Breast epithelium (tissue), 4 donors: ENCODE measurements around the gene CNNM3. TPM values are rescaled to one million over a fixed set of nuclear protein-coding genes. Genes with fewer than 3 reads are reported as not detected.
A peak's percentile ranks its signal among the peaks of the same experiment; 100 is the strongest.

ENCODE experiments used
- DNase-seq, 2 donors: peaks; one replicate each; pipeline ENCODE4 v3.0.0-alpha.2; 2019; ENCODE audit warnings: low spot score in 2 of 2
- H3K27ac ChIP-seq, 2 donors: fragments of 200-600 bp; sonication (generic) in 1 of 2; one replicate each; pipeline ENCODE4 v1.5.1; 2016 to 2019; ENCODE audit warnings: mild to moderate bottlenecking in 1 of 2
- H3K27me3 ChIP-seq, 2 donors: fragments of 200-600 bp; sonication (generic) in 1 of 2; one replicate each; pipeline versions ENCODE4 v1.5.1 to v1.6.0; 2017 to 2019; ENCODE audit warnings: control low read depth in 1 of 2, mild to moderate bottlenecking in 1 of 2
- H3K36me3 ChIP-seq: fragments of 200-600 bp; one replicate; pipeline ENCODE4 v1.5.1; 2019
- H3K4me1 ChIP-seq, 2 donors: fragments of 200-600 bp; sonication (generic); one replicate each; pipeline ENCODE4 v1.5.1; 2016 to 2019; ENCODE audit warnings: control low read depth in 1 of 2
- H3K4me3 ChIP-seq, 3 donors: fragments of 200-600 bp; sonication (generic); 1 replicate in 2 of 3; 2 replicates in 1 of 3; pipeline ENCODE4 v1.5.1; 2016 to 2019; ENCODE audit warnings: mild to moderate bottlenecking in 3 of 3, moderate library complexity in 2 of 3
- H3K9me3 ChIP-seq, 2 donors: fragments of 200-600 bp; sonication (generic) in 1 of 2; one replicate each; pipeline ENCODE4 v1.5.1; 2016 to 2019; ENCODE audit warnings: control low read depth in 1 of 2
- POLR2A ChIP-seq: fragments of 450-650 bp; IDR thresholded peaks from one replicate; pipeline ENCODE4 v1.6.1; 2016; ENCODE audit warnings: antibody characterized with exemption, mild to moderate bottlenecking, moderate library complexity
- POLR2AphosphoS5 ChIP-seq, 3 donors: sonication (generic); formaldehyde crosslinking; IDR thresholded peaks; one replicate each; pipeline ENCODE4 v1.6.1; 2017; ENCODE audit warnings: antibody characterized with exemption in 3 of 3
- intact Hi-C: fragments of 100-400 bp; cut with DNase I; formaldehyde crosslinking; loops from one replicate; pipeline ENCODE4 v1.15.1; 2023; ENCODE audit warnings: low total_unique reads
- total RNA-seq, 3 donors: library from RNA; depleted of rRNA; stranded (reverse); fragments of >200 nt; gene quantifications; one replicate each; pipeline ENCODE4 v1.1.0, GENCODE V29; 2016
- TF ChIP-seq, protein P1 (sequence below), 3 donors: fragments of 450-650 bp; IDR thresholded peaks; one replicate each; pipeline ENCODE4 v1.5.1; 2016 to 2017; ENCODE audit warnings: antibody characterized with exemption in 3 of 3, mild to moderate bottlenecking in 3 of 3, moderate library complexity in 3 of 3

CNNM3 gene
- total RNA-seq, 3 donors from 2014 or later, result 7.5 to 13.8 (median 11.8) TPM

- H3K27me3 ChIP-seq, result no peaks in the 10 kb centered on the region
- no peak overlapping the region for H3K27ac ChIP-seq
- no peaks in the 10 kb centered on the region for H3K9me3 ChIP-seq
- DNase-seq, result no peak
- H3K4me1 ChIP-seq, result no peaks in the 10 kb centered on the region
- intact Hi-C loops, result no loop called here
- TF ChIP-seq POLR2A (no peak), POLR2AphosphoS5 (IDR thresholded peaks at IDR 0.05) (no peak)
- TF ChIP-seq, protein P1, sequence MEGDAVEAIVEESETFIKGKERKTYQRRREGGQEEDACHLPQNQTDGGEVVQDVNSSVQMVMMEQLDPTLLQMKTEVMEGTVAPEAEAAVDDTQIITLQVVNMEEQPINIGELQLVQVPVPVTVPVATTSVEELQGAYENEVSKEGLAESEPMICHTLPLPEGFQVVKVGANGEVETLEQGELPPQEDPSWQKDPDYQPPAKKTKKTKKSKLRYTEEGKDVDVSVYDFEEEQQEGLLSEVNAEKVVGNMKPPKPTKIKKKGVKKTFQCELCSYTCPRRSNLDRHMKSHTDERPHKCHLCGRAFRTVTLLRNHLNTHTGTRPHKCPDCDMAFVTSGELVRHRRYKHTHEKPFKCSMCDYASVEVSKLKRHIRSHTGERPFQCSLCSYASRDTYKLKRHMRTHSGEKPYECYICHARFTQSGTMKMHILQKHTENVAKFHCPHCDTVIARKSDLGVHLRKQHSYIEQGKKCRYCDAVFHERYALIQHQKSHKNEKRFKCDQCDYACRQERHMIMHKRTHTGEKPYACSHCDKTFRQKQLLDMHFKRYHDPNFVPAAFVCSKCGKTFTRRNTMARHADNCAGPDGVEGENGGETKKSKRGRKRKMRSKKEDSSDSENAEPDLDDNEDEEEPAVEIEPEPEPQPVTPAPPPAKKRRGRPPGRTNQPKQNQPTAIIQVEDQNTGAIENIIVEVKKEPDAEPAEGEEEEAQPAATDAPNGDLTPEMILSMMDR (IDR thresholded peaks at IDR 0.05), result no peak
- H3K36me3 ChIP-seq, result no peaks in the 10 kb centered on the region
- H3K4me3 ChIP-seq, result no peak overlapping the region
Observed at GRCh38 chr2:96853321-96853720, 37.3 kb downstream of the CNNM3 start.

DNA sequence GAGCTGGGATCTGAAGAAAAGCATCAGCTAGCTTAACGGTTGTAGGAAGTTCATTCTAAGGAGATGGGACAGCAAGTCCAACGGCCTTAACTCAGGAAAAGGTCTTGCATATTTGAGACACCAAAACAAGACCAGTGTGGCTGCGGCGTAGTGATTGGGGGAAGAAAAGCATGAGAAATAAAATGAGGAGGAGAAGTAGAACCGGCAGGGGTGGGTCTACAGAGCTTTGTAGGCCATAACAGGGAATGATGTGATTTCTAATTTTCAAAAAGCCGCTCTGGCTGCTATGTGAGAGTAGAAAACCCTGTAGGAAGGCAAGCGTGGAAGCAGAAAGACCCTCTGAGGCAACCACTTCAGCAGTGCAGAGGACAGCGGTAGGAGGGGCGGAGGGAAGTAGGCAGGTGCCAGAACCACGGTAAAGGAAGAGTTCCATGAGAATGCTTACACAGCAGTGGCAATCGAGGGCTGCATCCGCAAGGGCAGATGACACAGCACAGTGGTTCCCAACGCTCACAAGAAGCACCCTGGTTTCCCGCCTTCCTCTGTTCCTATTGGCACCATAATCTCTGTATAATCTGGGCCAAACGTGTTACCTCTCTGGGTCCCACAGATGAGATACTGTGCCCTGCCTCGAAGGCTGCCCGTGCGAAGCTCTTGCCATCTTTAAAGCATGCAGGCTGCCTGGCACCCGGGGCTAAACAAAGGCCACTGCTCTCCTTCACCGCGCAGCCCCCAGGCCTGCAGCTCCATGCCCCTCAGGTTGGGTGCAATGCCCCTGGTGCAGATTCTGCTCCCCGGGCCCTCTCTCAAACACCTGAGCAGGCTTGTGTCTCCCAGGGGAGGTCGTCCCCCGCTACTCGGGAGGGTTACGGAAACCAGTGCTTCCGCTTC, 41.0 kb downstream of the CNNM3 start:
- H3K27ac ChIP-seq, result peak overlapping the region; percentile 78 to 91
- H3K9me3 ChIP-seq, result no peaks in the 10 kb centered on the region
- intact Hi-C loops, result no loop called here
- H3K36me3 ChIP-seq, result no peaks in the 10 kb centered on the region
- H3K27me3 ChIP-seq, result no peaks in the 10 kb centered on the region
- H3K4me3 ChIP-seq, result peak overlapping the region; percentile 79 to 94 (median 86)
- H3K4me1 ChIP-seq, result peaks cover 5 to 6% of the 10 kb centered on the region in 2 donors
- TF ChIP-seq POLR2A (no peak), POLR2AphosphoS5 (IDR thresholded peaks at IDR 0.05) (no peak)
- TF ChIP-seq, protein P1 (IDR thresholded peaks at IDR 0.05), result no peak
- DNase-seq, result no peak

- TF ChIP-seq POLR2AphosphoS5 (IDR thresholded peaks at IDR 0.05), result peak; percentile 60 to 67 (median 66)
- no peak for TF ChIP-seq POLR2A
- TF ChIP-seq, protein P1 (IDR thresholded peaks at IDR 0.05), result peak; percentile 65 to 74 (median 66)
- Histone ChIP-seq H3K36me3 (no peaks in the 10 kb centered on the region), H3K4me3 (peak within 1 kb of the TSS; percentile 79 to 94 (median 86)), H3K9me3 (no peaks in the 10 kb centered on the region), H3K27ac (peak within 1 kb of the TSS; percentile 78 to 91), H3K4me1 (peaks cover 5 to 6% of the 10 kb centered on the region in 2 donors), H3K27me3 (no peaks in the 10 kb centered on the region)
- intact Hi-C loops, result no loop called here
- peak; percentile 98 for DNase-seq
Observed at GRCh38 chr2:96857667-96858372, 41.8 kb downstream of the CNNM3 start, which contains the start of gene ANKRD39. ANKRD39 (minus strand) TSS chr2:96858016; CDS start chr2:96857987, 29 bp downstream.

GRCh38 chr2:96859099-96859649, 43.1 kb downstream of the CNNM3 start:
- DNase-seq, result no peak
- Histone ChIP-seq H3K27ac (peak overlapping the region; percentile 74 to 78), H3K27me3 (no peaks in the 10 kb centered on the region), H3K4me3 (peak overlapping the region in 2 of 3 donors; percentile 86 to 94), H3K9me3 (no peaks in the 10 kb centered on the region), H3K36me3 (no peaks in the 10 kb centered on the region), H3K4me1 (peaks cover 5 to 6% of the 10 kb centered on the region in 2 donors)
- TF ChIP-seq POLR2A, result no peak
- no peak for TF ChIP-seq POLR2AphosphoS5 (IDR thresholded peaks at IDR 0.05)
- TF ChIP-seq, protein P1 (IDR thresholded peaks at IDR 0.05), result no peak
- intact Hi-C loops, result no loop called here
